GM21381 (cell line): ENCODE data around the gene ANKFN1.
"Not testable (repeated sequence)": the region's sequence is repeated elsewhere in the genome, so short reads cannot be mapped to it uniquely, and the experiment has no call there.

Experiments
- ATAC-seq: cut with Tn5 transposase; IDR thresholded peaks from one replicate; pipeline ENCODE4 v1.9.1; 2021; ENCODE audit warnings: mild to moderate bottlenecking, moderate library complexity; ENCODE audit not compliant: unreplicated experiment

Gene ANKFN1

DNA sequence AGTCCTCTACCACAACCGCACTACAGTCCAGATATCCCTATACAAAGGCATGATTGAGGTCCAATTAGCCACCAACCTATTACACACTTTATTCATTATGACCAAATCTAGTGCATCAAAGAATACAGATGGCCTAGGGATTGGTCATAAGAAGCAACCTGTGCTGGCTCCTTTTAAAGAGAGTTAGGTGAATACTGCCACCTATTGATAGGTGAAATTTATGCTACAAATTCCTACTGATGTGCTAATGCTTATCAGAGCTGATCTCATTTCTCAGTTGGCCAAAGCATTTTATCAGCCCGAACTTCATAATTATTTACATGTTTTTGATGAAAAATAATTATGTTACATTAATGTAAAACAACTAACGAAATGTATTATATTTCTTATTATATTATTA is 166.3 kb downstream of the ANKFN1 start:
- no peak for ATAC-seq

DNA sequence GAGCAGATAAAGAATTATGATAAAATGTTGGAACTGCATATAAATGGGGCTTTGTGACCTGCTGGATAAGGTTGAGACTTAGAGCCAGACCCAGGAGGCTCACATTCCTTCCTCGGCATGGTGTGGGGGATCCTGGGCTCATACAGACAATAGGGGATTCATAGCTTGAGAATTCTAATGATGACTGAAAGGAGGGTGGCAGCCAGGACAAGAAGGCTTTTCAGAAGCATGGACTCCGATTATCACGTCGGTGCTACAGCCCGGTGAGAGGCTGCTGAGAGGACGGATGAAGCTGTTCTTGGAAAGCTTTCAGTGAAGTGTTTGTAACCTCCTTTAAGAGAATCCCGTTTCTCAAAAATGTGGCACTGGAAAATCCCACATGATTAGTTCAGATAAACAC is 167.2 kb downstream of the ANKFN1 start:
- ATAC-seq = no peak

DNA sequence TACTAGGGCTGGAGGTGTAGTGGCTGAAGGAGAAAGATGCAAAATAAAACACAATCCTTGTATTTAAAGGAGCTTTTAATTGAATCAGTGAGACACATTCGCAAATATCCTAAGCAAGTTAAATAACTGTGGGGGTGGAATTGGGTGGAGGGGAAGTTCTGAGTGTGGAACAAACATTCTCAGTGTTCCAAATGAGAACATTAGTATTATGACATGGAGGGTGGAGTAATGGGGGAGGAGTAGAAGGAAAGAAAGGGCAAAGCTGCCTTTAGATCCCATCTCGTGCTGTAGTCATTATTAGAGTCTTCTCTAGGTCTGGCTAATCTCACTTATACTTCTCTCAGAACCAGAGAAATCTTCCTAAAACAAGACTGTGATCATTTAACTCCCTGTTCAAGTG is 169.7 kb downstream of the ANKFN1 start:
- no peak for ATAC-seq

DNA sequence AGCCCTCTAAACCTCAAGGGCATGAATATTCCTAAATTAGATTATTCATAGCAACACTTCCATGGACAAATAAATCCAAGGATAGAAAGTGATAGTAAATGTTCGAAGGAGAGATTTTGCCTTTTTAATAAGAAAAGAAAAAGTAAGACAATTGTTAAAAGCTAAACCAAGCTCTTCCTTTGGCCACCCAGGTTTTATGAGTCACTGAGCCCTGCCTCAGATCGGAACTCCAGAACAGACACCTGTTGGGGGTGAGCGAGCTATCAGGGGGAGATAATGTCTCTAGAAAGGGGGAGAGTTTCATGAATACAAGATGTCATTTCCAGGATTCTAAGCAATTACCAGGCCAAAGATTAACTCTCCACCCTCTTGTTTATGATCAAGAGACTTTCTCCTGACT is 171.4 kb downstream of the ANKFN1 start:
- no peak for ATAC-seq

DNA sequence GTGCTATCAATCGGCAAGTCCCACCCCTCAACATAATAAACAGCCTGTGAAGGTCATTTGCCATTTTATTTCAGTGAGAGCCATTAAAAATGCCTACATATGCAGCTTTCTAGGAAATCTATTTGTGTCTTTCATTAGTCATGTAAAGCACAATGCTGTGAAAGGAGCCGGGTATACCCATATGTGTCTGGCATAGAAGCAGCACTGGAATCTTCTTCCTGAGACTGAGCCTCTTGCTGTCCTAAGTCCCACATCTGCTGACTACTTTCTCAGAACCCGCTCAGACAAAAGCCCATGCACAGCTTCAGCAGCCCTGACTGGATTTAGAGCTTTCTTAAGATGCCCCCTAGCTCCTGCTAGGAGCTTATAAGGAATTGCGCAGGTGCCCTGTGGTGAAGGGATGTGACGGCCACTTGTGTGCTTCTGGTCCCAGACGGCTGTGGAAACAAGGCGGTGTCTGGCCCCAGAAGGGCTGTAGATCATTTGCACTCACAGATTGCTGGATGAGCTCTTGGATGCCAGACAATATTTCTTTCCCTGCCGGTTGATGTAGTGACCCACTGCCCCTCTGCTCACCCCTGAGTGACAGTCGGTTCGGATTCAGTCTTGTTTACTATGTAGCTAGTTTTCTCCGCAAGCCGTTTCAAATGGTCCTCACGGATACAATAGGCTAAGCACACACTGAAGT is 172.2 kb downstream of the ANKFN1 start:
- ATAC-seq = no peak

DNA sequence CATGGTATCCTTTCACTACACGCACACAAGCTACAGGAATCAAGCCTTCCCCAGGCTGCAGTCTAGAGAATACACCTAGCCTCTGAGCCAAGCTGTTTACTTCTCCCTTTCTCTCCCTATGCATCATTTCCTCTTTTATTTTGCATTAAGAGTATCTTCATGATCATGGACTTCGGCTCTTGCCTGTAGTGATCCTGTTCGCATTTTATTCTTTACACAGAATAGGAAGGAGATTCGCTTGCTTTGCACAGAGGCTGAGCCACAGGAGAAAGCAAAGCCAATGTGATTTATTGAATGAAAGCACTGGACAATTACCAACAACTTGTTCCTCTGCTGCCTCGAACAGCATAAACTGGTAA is 172.7 kb downstream of the ANKFN1 start:
- ATAC-seq = no peak

DNA sequence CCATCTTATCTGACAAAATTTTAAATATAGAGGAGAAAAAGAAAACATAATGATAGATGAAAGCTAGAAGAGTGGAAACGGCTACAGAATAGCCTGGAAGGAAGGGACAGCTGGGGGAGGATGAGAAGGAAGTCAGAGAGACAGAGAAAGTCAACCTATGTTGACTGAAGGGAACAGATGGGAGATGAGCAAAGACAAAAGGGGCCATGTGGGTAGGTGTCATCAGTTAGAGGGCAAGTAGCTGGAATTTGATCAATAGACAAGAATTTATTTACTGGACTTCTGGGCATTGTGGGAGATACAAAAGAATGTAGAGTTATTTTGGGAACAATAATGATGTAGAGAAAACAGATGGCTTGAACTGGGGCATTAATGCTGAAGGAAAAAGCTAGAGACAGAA is 194.4 kb downstream of the ANKFN1 start:
- no peak for ATAC-seq

DNA sequence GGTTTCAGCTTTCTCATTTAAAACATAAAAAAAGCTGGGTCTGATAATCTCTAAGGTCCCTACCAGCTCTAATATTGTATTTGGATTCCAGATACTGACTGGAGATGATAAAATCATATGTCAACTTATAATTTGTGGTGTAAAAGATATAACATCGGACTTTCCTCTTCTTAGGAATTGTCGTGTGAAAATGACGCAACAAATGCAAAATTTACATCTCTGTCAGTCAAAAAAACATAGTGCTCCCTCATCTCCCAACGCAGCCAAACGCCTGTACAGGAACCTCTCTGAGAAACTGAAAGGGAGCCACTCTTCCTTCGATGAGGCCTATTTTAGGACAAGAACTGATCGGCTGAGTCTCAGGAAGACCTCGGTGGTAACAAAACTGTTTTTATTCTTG is 197.3 kb downstream of the ANKFN1 start:
- no peak for ATAC-seq

DNA sequence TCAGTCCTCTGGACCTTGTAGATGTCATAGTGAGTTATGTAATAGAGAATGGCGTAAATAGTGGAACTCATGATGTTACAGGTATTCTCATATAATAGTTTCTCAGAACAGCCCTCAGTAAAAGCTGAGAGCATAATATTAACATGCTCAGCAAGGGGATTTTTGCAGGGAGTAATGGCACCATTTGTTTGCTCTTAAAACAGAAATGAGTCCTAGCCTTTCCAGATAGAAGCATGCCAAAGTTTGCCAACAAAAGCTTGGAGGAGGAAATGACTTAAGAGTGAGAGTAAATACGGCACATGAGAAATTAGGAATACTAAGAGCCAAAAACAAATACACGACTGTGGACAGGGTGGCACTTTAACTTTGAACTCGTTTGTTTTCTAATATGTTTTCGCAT is 198.4 kb downstream of the ANKFN1 start:
- ATAC-seq = no peak

DNA sequence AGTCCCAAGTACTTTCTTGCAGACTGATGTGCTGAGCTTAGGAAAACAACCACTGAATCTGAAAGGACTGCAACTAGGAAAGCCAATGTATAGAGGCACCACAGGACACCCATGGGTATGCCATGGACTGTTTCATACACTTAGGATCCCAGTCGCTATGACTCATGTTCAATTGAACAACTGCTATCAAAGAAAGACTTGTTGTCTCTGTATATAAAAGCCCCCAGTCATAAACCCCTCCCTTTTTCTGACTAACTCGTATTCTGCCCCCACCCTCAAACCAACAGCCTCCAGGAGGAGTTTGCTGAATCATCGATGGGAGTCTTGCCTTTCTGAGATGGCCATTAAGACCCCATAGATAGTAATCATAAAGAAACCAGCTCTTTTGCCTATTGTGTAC is 205.4 kb downstream of the ANKFN1 start:
- no peak for ATAC-seq

DNA sequence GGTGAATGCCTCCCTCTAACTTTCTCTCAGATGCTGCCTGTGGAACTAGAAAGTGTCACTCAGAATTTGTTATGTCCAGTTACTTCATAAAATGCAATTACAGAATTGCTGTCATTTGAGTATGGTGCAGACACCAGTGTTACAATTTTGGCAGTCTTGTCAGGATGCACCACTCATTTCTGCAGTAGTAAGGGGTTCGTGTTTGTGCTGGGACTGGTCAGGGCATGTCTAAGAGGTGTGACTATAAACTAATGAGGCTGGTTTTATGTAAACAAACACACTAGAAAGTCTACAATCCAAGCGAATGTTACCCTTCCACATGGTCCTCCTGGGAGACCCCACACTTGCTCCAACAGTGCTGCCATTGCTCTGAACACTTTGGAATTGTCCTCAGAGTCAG is 206.2 kb downstream of the ANKFN1 start:
- no peak for ATAC-seq

DNA sequence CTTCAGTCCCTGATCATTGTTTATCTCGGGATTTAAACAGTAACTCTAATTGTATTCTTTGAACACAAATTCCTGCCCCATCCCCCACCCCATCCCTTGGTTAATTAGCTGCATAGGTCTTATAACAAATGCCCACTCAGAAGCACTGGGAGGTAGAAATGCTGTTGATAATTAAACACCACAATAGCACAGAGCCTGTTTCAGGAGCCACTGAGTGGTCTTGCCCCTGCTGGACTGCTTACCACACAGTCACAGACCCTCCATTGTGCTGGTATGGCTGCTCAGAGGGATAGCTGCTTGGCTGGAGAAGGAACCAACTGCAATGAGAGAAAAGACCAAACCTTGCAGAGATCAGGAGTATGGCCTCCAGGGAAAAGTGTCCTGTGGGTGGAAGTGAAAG is 214.1 kb downstream of the ANKFN1 start:
- ATAC-seq = no peak

DNA sequence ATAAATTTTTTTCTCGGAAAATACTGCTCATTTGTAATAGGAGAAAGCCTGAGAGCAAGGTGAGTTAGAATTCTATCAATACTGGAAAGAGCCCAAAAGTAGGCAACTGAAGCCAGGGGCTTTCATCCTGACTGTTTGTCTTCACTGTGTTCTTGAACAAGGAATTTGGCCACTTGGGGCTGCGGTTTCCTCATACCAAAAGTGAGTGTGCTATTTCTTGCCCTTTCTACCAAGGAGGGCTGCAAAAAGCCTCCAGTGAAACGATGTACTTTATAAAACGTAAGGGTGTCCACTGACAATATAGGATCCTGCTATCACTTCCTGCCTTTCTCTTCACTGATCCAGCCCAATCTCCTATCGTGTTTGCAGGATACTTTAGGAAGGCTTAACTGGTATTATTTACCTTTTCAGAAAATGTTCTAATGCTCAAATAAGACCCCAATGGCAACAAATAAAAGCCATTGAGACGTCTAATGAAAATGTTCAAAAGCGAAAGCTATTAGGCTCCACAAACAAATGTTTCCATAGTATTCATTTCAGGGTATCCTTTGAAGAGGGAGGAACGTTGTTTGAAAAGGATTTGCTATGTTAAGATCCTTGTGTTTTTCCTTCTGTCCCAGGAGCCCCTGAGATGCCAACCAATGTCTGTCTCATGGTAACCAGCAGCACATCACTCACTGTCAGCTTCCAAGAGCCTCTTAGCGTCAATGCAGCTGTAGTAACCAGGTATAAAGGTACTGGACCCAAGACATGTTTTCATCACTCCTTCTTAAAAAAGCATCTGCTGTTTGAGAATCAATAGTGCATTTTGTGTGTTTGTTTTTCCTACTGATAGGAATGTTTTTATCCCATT is 220.9 kb downstream of the ANKFN1 start:
- no peak for ATAC-seq

DNA sequence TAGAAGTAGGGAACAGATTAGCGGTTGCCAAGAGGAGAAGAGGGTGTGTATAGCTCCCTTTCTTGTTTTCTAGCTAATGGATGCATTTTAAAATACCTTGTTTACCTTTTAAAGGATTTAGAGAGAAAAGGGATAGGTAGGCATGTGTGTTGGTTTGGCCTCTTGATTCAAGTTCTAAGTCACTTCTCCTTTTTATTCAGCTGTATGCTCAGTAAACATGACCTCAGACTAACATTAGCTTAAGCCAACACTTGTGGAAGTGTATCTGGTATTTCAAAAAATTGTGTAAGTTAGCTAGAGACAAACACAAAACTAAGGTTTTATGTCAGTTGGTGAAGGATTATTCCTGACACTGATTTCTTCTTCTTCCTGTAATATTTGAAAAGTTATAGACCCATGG is 236.1 kb downstream of the ANKFN1 start:
- ATAC-seq = no peak

DNA sequence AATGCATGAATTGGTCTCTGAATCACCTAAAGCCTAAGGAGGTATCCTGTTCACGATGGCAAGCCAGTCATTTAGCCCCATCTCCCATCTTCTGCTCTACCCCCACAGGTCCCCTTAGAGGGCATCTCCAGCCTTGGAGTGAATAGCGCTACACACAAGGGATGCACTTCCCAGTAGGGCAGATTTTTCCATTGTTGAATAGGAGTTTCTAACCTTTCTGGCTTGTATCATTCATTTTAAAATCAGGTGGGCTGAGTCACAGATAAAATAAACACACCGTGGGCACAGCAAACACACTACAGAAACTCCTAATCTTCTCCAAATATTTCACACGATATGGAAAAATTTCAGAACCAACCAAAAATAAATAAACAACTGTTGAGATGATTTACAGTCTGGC is 239.0 kb downstream of the ANKFN1 start:
- ATAC-seq = no peak

DNA sequence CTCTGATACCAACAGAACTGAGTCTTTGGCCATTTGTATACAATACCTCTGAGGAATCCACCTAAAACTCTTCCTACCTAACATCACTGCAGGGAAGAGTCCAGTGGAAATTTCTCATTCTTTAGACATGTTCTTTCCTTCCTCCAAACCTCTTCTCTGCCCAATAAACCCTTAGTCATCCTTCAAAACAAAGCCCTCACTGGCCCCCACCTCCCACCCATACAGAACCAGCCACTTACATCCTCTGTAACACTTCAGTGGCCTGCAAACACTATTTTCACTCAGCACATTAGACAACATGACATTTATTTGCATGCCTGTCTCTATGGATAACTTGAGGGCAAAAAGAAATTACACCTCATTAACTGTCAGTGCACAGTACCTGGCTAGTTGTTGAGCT is 239.9 kb downstream of the ANKFN1 start:
- no peak for ATAC-seq

DNA sequence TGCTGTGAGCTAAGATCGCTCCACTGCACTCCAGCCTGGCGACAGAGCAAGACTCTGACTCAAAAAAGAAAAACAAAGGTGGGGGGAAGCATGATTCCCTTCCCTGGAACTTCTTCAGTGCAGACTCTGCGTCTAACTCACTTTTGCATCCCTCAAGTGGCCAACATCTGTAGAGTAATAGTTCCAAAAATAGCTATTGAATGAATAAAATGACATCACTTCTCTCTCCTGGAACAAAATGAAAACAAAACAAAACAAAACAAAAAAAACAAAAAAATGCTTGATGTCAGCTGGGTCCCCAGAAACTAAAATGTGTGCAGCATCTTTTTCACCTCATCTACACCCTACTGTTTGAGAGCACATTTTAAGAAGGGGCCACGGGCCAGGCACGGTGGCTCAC is 242.5 kb downstream of the ANKFN1 start:
- ATAC-seq = no peak

DNA sequence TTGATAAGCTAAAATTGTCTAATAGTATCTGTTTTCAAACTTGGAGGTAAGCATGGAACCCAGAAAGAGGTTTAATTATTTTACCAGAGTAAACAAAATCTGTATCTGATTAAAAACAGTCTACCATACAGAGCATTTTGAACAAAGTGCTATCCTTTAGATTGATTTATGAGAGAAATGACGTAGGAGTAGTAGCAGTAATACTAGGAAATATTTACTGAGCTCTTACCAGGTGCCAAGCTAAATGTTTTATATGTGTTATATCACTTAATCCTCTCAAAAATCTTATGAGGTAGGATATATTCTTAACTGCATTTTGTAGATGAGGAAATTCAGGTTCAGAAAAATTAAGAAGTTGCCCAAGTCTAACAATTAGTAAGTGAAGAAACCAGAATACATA is 253.8 kb downstream of the ANKFN1 start:
- ATAC-seq = no peak

DNA sequence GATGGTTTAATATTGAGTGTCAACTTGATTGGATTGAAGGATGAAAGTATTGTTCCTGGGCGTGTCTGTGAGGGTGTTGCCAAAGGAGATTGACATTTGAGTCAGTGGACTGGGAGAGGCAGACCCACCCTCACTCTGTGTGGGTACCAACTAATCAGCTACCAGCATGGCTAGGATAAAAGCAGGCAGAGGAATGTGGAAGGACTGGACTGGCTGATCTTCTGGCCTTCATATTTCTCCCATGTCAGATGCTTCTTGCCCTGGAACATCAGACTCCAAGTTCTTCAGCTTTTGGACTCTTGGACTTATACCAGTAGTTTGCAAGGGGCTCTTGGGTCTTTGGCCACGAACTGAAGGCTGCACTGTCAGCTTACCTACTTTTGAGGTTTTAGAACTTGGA is 259.1 kb downstream of the ANKFN1 start:
- not testable (repeated sequence) for ATAC-seq

DNA sequence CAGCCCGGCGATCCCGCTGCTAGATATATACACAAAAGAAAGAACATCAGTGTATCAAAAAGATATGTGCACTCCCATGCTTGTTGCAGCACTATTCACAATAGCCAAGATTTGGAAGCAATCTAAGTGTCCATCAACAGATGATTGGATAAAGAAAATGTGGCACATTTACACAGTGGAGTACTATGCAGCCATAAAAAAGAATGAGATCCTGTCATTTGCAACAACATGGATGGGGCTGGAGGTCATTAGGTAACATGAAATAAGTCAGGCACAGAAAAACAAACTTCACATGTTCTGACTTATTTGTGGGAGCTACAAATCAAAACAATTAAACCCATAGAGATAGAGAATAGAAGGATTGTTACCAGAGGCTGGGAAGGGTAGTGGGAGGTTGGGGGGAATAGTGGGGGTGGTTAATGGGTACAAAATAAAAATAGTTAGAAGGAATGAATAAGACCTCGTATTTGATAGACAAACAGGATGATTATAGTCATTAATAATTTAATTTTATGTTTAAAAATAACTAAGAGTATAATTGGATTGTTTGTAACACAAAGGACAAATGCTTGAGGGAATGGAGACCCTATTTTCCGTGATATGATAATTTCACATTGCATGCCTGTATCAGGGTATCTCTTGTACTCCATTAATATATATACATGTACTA is 263.5 kb downstream of the ANKFN1 start:
- no peak for ATAC-seq

DNA sequence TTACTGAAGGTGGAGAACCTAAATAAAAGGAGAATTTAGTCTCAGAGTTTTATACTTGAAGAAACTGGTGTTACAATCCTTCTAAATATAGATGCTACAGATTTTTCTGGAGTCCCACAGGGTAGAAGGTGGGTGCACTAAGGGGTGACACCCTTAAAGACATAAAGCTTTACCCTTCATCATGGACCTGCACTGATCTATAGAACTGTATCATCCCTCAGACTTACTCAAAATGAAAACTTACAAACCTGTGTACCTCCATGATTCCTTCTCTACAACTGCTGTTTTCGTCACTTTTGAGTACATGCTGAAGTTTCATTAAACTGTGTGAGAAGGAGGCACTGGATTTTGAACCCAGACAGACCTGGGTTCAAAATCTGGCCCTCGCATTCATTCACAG is 270.7 kb downstream of the ANKFN1 start:
- no peak for ATAC-seq

DNA sequence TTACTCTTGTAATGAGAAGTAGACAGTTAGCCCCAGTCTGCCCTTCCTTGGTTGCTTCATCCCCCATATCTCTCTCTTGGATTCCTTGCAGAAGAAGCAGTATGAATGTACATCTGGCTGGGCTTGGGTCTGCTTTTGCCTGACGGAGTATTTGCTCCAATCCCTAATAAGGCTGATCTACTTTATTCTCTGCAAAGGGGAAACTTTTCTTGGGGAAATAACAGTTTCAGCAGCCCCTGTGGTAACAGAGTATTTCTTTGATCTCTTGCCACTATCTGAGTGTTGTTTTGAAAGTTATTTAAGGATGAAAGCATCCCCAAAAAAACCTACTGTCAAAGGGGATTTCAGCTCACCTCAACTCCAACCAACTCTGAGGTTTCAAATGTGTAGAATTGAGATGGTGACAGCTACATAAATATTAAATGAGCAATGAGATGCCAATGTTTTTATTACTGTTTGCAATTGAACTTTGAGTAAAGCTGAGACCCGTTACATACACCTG is 271.3 kb downstream of the ANKFN1 start:
- ATAC-seq = no peak
